Ureter (tissue), 1 donor: ENCODE measurements around the gene RELT. TPM values are rescaled to one million over a fixed set of nuclear protein-coding genes. Genes with fewer than 3 reads are reported as not detected.

Source experiments
- DNase-seq: peaks from one replicate; pipeline ENCODE4 v3.0.0-alpha.2; 2020; ENCODE audit warnings: low spot score
- total RNA-seq: library from RNA; stranded (reverse); gene quantifications from one replicate; pipeline ENCODE4 v1.2.4, GENCODE V29; 2023
- donor health status: DM: yes; HTN: yes; CAD: no.

Gene RELT
- total RNA-seq, 1 donor from 2014 or later: 3.6 TPM

DNA sequence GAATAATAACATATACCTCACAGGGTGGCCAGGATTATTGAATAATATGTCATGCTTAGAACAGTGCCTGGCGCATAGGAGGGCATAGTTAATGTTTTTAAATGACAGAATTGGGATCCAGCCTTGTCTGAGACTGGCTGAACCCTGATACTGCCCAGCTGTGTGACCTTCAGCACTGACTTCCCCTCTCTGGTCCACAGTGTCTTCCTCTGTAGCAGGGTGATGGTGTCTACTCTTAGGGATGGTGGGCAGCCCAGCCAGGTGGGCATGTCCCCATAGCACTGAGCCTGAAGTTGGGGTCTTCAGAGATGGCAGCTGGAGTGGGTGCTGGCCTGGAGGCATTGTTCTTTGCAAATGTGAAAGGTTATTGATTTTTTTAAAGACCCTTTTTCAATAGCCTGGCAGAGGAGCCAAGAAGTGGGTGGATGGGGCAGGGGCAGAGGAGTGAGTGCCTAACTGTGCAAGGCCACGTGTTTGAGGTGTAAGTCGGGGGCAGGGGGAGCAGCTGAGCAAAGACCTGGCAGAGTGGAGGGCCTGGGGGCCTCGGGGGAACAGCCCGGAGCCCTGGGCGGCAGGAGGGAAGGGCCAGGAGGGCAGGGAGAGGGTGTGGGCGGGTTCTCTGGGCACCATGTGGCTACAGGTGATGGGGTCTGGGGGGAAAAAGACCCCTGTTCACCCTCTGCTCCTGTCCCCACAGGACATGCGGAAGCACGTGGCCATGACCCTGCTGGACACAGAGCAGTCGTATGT, 29.8 kb upstream of the RELT start:
- no peak for DNase-seq

GRCh38 chr11:73347067-73347466, 29.1 kb upstream of the RELT start:
- DNase-seq: no peak

GRCh38 chr11:73348838-73349237, 27.4 kb upstream of the RELT start:
- no peak for DNase-seq

- DNase-seq: no peak
These were observed 26.6 kb upstream of the RELT start for GRCh38 chr11:73349633-73350032.

DNA sequence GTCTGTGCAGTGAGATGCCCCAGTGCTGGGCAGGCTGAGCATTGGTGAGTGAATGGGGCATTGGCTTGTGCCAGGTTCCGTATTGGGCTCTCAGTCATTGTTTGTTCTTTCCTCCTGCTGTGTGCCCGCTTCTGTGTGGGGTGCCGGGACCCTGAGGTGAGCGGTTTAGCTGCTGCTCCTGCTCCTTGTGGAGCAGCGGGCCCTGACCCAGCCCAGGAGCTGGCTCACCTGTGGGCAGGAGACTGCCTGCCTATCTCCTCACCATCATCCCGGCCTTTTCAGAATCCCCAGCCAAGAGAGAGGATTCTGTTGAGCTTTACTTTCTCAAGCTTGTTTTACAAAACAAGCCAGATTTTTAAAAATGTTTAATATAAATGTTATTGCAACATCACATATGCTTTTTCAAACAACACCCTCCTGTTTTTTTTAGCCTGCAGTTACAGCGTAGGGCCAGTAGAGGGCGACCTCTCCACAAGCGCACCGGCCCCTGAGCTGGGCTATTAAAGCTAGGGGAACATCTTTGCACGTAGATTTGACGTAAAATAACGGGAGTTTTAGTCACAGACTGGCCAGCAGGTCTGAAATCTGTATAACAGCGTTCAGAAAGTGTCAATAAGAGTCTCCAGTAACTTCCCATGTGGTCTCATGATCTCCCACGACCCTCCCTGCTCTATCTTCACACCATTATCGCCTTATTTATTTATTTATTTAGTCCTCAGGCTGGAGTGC, 25.1 kb upstream of the RELT start:
- DNase-seq: no peak

DNA sequence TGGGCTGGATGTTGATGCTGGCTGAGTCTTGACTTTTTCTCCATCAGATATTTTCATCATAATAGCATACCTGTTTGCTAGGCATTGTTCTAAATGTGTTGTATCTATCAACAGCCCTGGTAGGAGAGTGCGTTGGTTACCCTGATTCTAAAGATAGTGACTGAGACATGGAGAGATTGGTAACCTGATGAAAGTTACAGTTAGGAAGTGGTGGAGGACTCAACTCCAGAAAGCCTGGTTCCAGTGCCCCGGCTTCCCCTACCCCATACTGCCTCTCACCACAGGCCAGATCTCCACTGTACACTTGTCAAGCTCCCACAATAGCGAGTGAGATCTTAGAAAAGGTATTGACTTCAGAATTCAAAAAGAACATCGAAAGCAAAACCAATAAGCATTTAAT, 22.8 kb upstream of the RELT start:
- no peak for DNase-seq

DNA sequence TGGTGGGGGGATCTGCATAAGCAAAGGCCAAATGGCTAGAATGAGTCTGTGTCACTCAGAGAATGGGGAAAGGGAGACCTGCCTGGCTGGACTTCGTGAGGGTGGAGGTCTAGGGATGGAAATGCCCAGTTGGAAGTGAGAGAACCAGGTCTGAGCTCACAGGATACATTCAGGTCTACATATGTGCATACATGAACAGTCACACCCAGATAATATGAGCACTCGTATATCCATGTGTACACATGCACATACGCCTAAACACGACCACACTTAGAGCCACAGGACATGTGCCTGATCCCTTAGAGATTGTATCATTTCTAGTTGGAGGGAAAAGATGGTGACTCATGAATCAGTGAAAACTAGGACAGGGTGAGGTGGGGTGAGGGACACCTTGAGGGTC, 21.1 kb upstream of the RELT start:
- no peak for DNase-seq

DNA sequence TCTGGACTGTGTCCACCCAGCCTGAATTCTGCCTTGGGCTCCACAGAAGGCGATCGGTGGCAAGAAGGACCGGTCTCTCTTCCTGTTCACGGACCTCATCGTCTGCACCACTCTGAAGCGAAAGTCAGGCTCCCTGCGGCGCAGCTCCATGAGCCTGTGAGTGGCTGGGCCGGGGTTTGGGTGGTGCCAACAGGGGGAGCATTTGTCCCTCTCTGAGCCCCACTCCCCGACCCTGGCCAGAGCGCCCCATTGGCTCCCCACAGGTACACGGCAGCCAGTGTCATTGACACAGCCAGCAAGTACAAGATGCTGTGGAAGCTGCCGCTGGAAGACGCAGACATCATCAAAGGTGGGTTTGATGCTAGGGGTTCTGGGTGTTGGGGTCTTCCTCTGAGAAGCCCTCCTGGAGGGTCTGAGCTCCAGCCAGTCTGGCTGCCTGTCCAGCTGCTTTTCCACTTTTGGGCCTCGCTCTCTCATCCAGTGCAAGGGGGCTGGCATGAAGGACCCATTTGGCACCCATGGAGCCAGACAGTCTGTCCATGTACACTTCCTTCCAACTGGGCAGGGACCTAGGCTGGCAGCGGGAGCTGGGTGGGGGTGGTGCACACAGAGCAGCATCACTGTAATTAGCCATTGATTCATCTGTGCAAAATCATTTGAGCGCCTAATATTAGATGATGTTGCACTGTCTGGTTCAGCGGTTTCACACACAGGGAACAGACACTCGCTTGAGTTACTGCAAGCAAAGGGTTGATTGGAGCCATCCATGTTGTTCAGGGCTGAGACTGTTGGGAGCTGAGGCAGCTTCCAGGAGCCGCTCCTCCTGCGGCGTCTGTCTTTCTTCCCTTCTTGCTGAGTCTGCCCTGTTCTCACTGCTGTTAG, 19.0 kb upstream of the RELT start:
- DNase-seq: no peak

GRCh38 chr11:73358071-73358470, 18.1 kb upstream of the RELT start:
- no peak for DNase-seq

- DNase-seq: no peak
These were observed 16.9 kb upstream of the RELT start for GRCh38 chr11:73359341-73359740.

- DNase-seq: no peak
These were observed 16.1 kb upstream of the RELT start for GRCh38 chr11:73359930-73360742.

- DNase-seq: no peak
These were observed 15.3 kb upstream of the RELT start for GRCh38 chr11:73360743-73361369.

GRCh38 chr11:73361953-73362776, 14.0 kb upstream of the RELT start:
- no peak for DNase-seq

DNA sequence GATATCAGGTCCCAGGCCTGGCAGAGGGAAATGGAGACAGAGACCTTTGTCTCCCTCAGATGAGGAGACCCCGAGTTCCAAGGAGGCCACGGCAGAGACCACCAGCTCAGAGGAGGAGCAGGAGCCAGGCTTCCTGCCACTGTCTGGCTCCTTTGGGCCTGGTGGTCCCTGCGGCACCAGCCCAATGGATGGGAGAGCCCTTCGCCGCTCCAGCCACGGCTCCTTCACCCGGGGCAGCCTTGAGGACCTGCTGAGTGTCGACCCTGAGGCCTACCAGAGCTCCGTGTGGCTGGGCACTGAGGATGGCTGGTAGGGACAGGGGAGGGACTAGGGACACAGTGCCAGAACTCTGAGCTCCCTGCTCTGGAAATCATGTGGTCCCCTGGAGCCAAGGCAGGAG, 13.1 kb upstream of the RELT start:
- DNase-seq: no peak

DNA sequence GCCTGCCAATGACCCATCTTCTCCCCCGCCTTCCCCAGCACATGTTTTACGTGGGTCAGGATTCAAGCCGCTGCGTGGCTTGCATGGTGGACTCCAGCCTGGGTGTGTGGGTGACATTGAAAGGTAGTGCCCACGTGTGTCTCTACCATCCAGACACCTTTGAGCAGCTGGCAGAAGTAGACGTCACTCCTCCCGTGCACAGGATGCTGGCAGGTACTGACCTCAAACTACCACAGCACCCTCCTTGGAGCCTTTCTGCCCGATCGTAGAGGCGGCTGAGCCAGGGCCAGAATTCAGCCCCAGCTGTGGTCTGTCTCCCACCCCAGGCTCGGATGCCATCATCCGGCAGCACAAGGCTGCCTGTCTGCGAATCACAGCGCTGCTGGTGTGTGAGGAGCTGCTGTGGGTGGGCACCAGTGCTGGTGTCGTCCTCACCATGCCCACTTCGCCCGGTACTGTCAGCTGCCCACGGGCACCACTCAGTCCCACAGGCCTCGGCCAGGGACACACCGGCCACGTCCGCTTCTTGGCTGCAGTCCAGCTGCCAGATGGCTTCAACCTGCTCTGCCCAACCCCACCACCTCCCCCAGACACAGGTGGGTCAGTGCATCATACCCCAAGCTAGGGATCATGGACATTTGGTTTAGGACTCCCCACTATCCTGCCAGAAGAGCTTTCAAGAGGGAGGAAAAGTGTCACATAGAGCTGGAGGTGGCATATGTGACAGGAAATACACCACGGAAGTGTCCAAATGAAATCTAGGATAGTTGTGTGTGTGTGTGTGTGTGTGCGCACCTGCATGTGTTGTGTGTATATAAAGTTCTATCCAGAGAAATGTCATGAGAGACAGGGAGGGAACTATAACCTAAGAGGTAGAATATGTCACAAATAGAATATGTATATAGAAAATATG, 10.6 kb upstream of the RELT start:
- no peak for DNase-seq

- DNase-seq: no peak
These were observed 10.0 kb upstream of the RELT start for GRCh38 chr11:73366265-73366610.

DNA sequence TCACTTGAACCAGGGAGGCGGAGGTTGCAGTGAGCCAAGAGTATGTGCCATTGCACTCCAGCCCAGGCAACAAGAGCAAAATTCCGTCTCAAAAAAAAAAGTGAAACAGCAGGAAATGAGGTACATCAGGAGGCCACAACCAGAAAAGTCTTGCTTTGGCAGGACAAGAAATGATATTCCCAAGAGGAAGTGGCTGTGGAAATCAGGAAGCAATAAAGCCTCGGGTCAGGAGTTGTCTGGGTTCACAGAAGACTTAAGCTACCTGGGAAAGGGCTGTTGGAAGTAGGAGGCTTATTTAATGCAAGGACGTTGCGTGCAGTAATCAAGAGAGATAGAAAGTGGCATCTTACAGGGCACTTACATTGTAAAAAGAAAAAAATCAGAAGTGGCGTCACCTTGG, 9.2 kb upstream of the RELT start:
- no peak for DNase-seq

DNA sequence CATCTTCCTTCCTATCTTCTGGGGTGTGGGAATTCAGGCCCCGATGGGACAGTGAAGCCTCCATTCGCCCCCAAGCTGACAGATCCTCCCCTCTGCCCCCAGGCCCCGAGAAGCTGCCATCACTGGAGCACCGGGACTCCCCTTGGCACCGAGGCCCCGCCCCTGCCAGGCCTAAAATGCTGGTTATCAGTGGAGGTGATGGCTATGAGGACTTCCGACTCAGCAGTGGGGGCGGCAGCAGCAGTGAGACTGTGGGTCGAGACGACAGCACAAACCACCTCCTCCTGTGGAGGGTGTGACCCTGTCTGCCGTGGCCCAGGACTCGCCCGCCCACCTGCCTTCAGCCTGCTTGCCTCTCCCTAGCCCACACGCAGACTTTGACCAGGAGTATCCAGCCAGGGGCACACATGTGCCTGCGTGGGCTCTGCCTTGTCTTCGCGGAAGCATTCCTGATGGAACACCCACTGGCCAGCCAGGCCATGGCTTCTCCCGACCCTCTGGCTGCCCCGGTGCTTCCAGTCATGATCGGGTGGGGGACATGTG, 8.6 kb upstream of the RELT start:
- DNase-seq: no peak
